HG03064 (cell line): ENCODE data around the gene RAF1.
"Not testable (repeated sequence)": the region's sequence is repeated elsewhere in the genome, so short reads cannot be mapped to it uniquely, and the experiment has no call there.

Experiments used
- ATAC-seq: cut with Tn5 transposase; IDR thresholded peaks from one replicate; pipeline ENCODE4 v1.9.1; 2021; ENCODE audit warnings: low read depth; ENCODE audit not compliant: unreplicated experiment

RAF1 gene

GRCh38 chr3:12679468-12679867, 15.6 kb upstream of the RAF1 start:
- no peak for ATAC-seq

GRCh38 chr3:12677616-12678015, 13.7 kb upstream of the RAF1 start:
- ATAC-seq = no peak

- ATAC-seq = no peak
Observed at GRCh38 chr3:12675115-12675810, 11.3 kb upstream of the RAF1 start.

GRCh38 chr3:12673956-12674736, 10.2 kb upstream of the RAF1 start:
- not testable (repeated sequence) for ATAC-seq

- no peak for ATAC-seq
Observed at GRCh38 chr3:12671120-12671450, 7.2 kb upstream of the RAF1 start.

GRCh38 chr3:12670365-12671119, 6.6 kb upstream of the RAF1 start:
- no peak for ATAC-seq

- ATAC-seq = peak; percentile 25
Observed at GRCh38 chr3:12663401-12663935, 449 bp downstream of the RAF1 start.

- no peak for ATAC-seq
Observed at GRCh38 chr3:12662593-12663400, 1.1 kb downstream of the RAF1 start.

GRCh38 chr3:12661926-12662592, 1.9 kb downstream of the RAF1 start:
- ATAC-seq = no peak

- ATAC-seq = not testable (repeated sequence)
Observed at GRCh38 chr3:12661375-12661774, 2.5 kb downstream of the RAF1 start.

- no peak for ATAC-seq
Observed at GRCh38 chr3:12660196-12660595, 3.7 kb downstream of the RAF1 start.

- ATAC-seq = no peak
Observed at GRCh38 chr3:12659316-12660015, 4.5 kb downstream of the RAF1 start.

GRCh38 chr3:12658593-12659058, 5.3 kb downstream of the RAF1 start:
- no peak for ATAC-seq

- no peak for ATAC-seq
Observed at GRCh38 chr3:12656850-12657249, 7.1 kb downstream of the RAF1 start.

- ATAC-seq = no peak
Observed at GRCh38 chr3:12656193-12656592, 7.7 kb downstream of the RAF1 start.

- no peak for ATAC-seq
Observed at GRCh38 chr3:12655701-12656100, 8.2 kb downstream of the RAF1 start.

- no peak for ATAC-seq
Observed at GRCh38 chr3:12653747-12654146, 10.2 kb downstream of the RAF1 start.

GRCh38 chr3:12648384-12648959, 15.4 kb downstream of the RAF1 start:
- peak; percentile 51 for ATAC-seq
